DOHH2 (cell line): ENCODE results near the gene MTURN.

Experiments used
- CTCF ChIP-seq: fragments of 200-600 bp; sonication (generic); IDR thresholded peaks from one replicate; pipeline ENCODE4 v1.5.1; 2014; ENCODE audit warnings: antibody characterized with exemption, mild to moderate bottlenecking, low read depth, low read length; ENCODE audit not compliant: poor library complexity, severe bottlenecking
- EZH2phosphoT487 ChIP-seq: fragments of 200-600 bp; sonication (generic); IDR thresholded peaks from 2 replicates; pipeline ENCODE4 v1.6.1; 2017; ENCODE audit warnings: borderline replicate concordance, mild to moderate bottlenecking, antibody characterized with exemption, low read length, moderate library complexity, mixed read lengths

- TF ChIP-seq CTCF (no peak), EZH2phosphoT487 (no peak)
Observed at GRCh38 chr7:30199271-30199670, 64.5 kb downstream of the MTURN start.
